Bronchial epithelial cell (primary cell): ENCODE results near the gene FBXO9. TPM values are rescaled to one million over a fixed set of nuclear protein-coding genes. Genes with fewer than 3 reads are reported as not detected.
A peak's percentile ranks its signal among the peaks of the same experiment; 100 is the strongest.

Source experiments
- DNase-seq: peaks from one replicate; pipeline ENCODE4 v3.0.0-alpha.2; 2010; ENCODE audit warnings: low read depth
- FAIRE-seq: peaks from 2 replicates; lab custom pipeline; 2011; peaks lifted over from hg19 to GRCh38; lab: Jason Lieb, UNC
- H3K27me3 ChIP-seq: 2 replicates; pipeline ENCODE4 v1.5.1; 2011; ENCODE audit warnings: low read length; ENCODE audit not compliant: control insufficient read depth, insufficient read depth
- H3K36me3 ChIP-seq: 2 replicates; pipeline ENCODE4 v1.5.1; 2011; ENCODE audit warnings: low read length; ENCODE audit not compliant: control insufficient read depth, insufficient read depth
- H3K4me3 ChIP-seq: 2 replicates; pipeline ENCODE4 v1.5.1; 2011; ENCODE audit warnings: mild to moderate bottlenecking, low read depth, low read length, control low read depth
- total RNA-seq: library from RNA; depleted of rRNA; stranded (reverse); fragments of >200 nt; gene quantifications from 2 replicates; pipeline ENCODE4 v1.2.1, GENCODE V29; 2014
- TF ChIP-seq, protein P1 (sequence below): IDR thresholded peaks from 2 replicates; pipeline ENCODE4 v1.5.1; 2011; ENCODE audit warnings: mild to moderate bottlenecking, moderate library complexity, low read length, control low read depth, inconsistent platforms; ENCODE audit not compliant: insufficient read depth, severe bottlenecking

FBXO9 gene
- total RNA-seq, 1 donor from 2014 or later, result 29.0 TPM

DNA sequence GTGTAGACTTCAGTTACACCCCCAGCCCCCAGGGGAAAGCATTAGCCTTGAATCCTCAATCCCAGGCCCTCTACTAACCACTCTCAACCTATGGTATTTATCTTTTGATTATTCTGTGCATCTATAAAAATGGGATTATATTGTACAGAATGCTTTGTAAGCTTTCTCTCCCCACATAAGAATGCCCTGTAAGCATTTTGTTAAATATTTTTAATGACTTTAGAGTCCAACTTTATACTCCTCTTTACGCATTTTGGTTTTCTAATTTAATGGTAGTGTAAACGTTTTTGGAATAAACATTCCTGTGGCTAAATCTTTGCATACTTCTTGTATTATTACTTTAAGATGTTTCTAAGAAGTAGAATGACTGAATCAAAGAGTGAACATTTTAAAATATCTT, 35.4 kb downstream of the FBXO9 start:
- H3K4me3 ChIP-seq, result no peak overlapping the region
- DNase-seq (no peak), FAIRE-seq (no peak)
- TF ChIP-seq, protein P1, sequence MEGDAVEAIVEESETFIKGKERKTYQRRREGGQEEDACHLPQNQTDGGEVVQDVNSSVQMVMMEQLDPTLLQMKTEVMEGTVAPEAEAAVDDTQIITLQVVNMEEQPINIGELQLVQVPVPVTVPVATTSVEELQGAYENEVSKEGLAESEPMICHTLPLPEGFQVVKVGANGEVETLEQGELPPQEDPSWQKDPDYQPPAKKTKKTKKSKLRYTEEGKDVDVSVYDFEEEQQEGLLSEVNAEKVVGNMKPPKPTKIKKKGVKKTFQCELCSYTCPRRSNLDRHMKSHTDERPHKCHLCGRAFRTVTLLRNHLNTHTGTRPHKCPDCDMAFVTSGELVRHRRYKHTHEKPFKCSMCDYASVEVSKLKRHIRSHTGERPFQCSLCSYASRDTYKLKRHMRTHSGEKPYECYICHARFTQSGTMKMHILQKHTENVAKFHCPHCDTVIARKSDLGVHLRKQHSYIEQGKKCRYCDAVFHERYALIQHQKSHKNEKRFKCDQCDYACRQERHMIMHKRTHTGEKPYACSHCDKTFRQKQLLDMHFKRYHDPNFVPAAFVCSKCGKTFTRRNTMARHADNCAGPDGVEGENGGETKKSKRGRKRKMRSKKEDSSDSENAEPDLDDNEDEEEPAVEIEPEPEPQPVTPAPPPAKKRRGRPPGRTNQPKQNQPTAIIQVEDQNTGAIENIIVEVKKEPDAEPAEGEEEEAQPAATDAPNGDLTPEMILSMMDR, result no peak
- H3K36me3 ChIP-seq, result peaks cover 4% of the 10 kb centered on the region
- H3K27me3 ChIP-seq, result no peaks in the 10 kb centered on the region

DNA sequence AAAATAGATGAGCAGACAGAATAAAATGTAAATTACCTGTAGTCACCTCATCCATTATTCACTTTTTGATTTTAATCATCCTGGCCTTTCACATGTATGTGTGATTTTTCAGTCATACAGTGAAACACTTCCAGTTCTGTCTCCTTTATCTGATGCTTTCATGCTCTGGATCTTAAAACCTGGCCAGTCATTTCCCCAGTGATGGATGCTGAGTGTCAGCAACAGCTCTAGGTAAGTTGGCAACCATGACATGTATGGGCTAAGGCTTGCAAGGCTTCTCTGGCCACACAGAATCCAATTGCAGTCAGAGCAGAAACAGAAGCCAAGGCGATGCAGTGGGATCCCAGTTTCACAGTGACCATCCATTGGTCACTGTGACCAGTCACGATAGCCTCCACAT, 35.8 kb downstream of the FBXO9 start:
- Histone ChIP-seq H3K27me3 (no peaks in the 10 kb centered on the region), H3K4me3 (no peak overlapping the region), H3K36me3 (peaks cover 3% of the 10 kb centered on the region)
- DNase-seq (no peak), FAIRE-seq (no peak)
- TF ChIP-seq, protein P1, result no peak

DNA sequence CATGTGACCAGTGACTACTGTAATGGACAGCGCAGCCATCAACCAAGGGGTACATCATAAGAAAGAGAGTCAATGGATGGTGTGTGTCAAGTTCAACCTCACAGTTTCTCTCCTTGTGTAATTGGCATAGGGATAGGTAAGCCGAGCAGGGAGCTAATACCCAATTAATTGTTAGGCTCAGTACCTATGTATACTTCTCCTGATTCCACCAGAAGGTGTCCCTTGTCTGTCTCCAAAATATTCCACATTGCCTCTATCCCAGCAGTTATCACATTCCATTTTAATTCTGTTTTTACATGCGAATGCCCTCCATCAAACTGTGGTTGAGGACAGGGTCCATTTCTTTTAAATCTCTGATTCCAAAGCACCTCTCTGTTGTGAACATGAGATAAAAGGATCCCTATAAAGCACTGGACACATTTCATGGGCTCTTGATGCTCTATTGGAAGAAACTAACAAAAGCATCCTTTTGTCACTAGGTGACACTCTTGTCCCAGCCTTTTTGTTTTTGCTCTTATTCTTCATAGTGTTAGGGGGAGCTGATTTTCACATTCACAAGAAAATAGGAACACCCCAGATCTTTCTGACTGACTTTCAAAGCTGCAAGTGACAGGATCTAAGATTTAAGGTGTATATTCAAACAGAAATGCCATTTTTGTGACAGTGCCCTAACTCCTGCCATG, 38.9 kb downstream of the FBXO9 start:
- peaks cover 2% of the 10 kb centered on the region for H3K36me3 ChIP-seq
- no peaks in the 10 kb centered on the region for H3K27me3 ChIP-seq
- no peak overlapping the region for H3K4me3 ChIP-seq
- peak; percentile 48 for DNase-seq
- no peak for FAIRE-seq
- TF ChIP-seq, protein P1, result peak; percentile 37

DNA sequence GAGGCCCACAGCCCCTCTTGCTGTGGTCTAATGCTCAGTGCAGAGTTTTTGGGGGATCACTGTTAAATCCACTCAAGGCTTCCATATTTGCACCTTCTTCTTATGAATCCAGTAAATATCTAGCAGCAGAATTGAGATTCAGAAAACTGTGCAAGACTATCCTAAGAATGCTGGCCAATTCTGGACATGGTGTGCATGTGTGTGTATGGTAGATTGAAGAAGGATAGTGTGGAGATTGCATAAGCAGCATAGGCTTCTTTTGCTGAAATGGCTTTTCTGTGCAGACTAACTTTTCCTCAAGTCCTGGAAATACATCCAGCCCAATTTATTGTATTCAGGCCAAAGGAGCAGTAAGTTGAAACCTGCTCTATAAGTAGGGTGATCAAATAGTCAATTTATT, 39.7 kb downstream of the FBXO9 start:
- no peak for DNase-seq

DNA sequence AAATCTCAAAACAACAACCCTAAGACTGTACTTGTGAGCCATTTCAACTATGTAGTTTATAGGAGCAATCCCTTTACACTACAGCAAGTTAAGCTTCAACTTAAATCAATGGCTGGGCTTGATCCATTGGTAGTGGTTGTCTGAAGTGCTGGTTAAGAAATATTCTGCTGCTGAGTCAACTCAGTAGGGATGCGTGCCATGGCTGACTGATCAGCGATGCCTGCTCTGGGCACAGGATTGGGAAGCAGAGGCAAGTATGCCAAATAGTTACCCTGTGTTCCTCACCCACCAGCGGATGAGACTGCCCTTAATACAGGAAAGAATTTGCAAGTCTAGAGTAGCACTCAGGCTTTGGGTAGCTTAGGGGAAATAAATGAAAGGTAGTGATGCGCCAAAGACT, 41.9 kb downstream of the FBXO9 start:
- peak; percentile 71 for DNase-seq
- no peak overlapping the region for H3K4me3 ChIP-seq
- H3K36me3 ChIP-seq, result no peaks in the 10 kb centered on the region
- TF ChIP-seq, protein P1, result no peak
- no peaks in the 10 kb centered on the region for H3K27me3 ChIP-seq
- FAIRE-seq, result no peak

More for the DNA sequence above, 39.7 kb downstream of the FBXO9 start:
- FAIRE-seq, result no peak
- H3K36me3 ChIP-seq, result peaks cover 2% of the 10 kb centered on the region
- TF ChIP-seq, protein P1, result no peak
- H3K4me3 ChIP-seq, result no peak overlapping the region
- H3K27me3 ChIP-seq, result no peaks in the 10 kb centered on the region

DNA sequence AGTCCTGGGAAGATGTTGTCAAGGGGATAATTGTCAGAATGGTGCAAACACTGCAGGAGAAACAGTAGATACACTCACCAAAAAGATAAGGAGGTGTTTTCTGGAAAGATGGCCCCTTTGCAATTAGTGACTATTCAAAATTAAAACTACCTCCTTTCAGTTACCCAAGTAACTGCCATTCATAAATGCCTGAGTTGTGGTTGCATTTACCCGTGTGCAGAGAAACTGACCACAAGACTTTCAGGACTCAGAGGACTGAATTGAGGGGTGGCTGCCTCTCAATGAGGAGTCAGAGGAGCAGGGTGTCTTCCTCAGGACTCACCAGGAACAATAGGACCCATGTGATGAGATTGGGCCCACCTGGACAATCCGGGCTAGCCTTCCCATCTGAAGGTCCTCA, 44.4 kb downstream of the FBXO9 start:
- no peak overlapping the region for H3K4me3 ChIP-seq
- TF ChIP-seq, protein P1, result no peak
- DNase-seq (no peak), FAIRE-seq (no peak)
- no peaks in the 10 kb centered on the region for H3K36me3 ChIP-seq
- no peaks in the 10 kb centered on the region for H3K27me3 ChIP-seq
